HUES6 (cell line): ENCODE measurements around the gene PPP2R2C.
A peak's percentile ranks its signal among the peaks of the same experiment; 100 is the strongest.

Experiments
- H3K27ac ChIP-seq: 2 replicates; pipeline ENCODE4 v1.7.0; 2013; ENCODE audit warnings: low read depth, mild to moderate bottlenecking, low read length, inconsistent platforms
- H3K27me3 ChIP-seq: 2 replicates; pipeline ENCODE4 v1.6.1; 2013; ENCODE audit warnings: low read length; ENCODE audit not compliant: control insufficient read depth, insufficient read depth
- H3K36me3 ChIP-seq: 2 replicates; pipeline ENCODE4 v1.6.1; 2013; ENCODE audit warnings: low read length; ENCODE audit not compliant: control insufficient read depth, insufficient read depth
- H3K4me1 ChIP-seq: 2 replicates; pipeline ENCODE4 v1.6.1; 2013; ENCODE audit warnings: low read length; ENCODE audit not compliant: control insufficient read depth, insufficient read depth
- H3K4me3 ChIP-seq: 2 replicates; pipeline ENCODE4 v1.5.1; 2013; ENCODE audit warnings: low read depth, low read length
- H3K9ac ChIP-seq: one replicate; pipeline ENCODE4 v1.6.1; 2013; ENCODE audit warnings: mild to moderate bottlenecking, low read length
- H3K9me3 ChIP-seq: 2 replicates; pipeline ENCODE4 v1.6.1; 2013; ENCODE audit warnings: low read depth, low read length; ENCODE audit not compliant: control insufficient read depth, insufficient read depth

The PPP2R2C gene

GRCh38 chr4:6277935-6278800 is 194.2 kb downstream of the PPP2R2C start:
- H3K36me3 ChIP-seq: peaks cover 31% of the 10 kb centered on the region
- peaks cover 14% of the 10 kb centered on the region for H3K4me1 ChIP-seq
- no peak overlapping the region for H3K4me3 ChIP-seq
- H3K27me3 ChIP-seq: no peaks in the 10 kb centered on the region
- no peak overlapping the region for H3K9ac ChIP-seq
- H3K9me3 ChIP-seq: no peaks in the 10 kb centered on the region
- no peak overlapping the region for H3K27ac ChIP-seq

- peaks cover 26% of the 10 kb centered on the region for H3K36me3 ChIP-seq
- no peak overlapping the region for H3K4me3 ChIP-seq
- peaks cover 15% of the 10 kb centered on the region for H3K4me1 ChIP-seq
- no peak overlapping the region for H3K9ac ChIP-seq
- no peak overlapping the region for H3K27ac ChIP-seq
- H3K27me3 ChIP-seq: no peaks in the 10 kb centered on the region
- H3K9me3 ChIP-seq: no peaks in the 10 kb centered on the region
These were observed 195.1 kb downstream of the PPP2R2C start for GRCh38 chr4:6277139-6277802.

GRCh38 chr4:6275898-6276806 is 196.3 kb downstream of the PPP2R2C start:
- H3K9ac ChIP-seq: no peak overlapping the region
- H3K4me3 ChIP-seq: no peak overlapping the region
- no peaks in the 10 kb centered on the region for H3K9me3 ChIP-seq
- peaks cover 21% of the 10 kb centered on the region for H3K36me3 ChIP-seq
- no peak overlapping the region for H3K27ac ChIP-seq
- H3K27me3 ChIP-seq: no peaks in the 10 kb centered on the region
- H3K4me1 ChIP-seq: peaks cover 23% of the 10 kb centered on the region

GRCh38 chr4:6275351-6275750 is 197.1 kb downstream of the PPP2R2C start:
- H3K36me3 ChIP-seq: peaks cover 13% of the 10 kb centered on the region
- H3K27ac ChIP-seq: no peak overlapping the region
- H3K9me3 ChIP-seq: no peaks in the 10 kb centered on the region
- peaks cover 30% of the 10 kb centered on the region for H3K4me1 ChIP-seq
- no peaks in the 10 kb centered on the region for H3K27me3 ChIP-seq
- H3K4me3 ChIP-seq: no peak overlapping the region
- H3K9ac ChIP-seq: no peak overlapping the region

- H3K9ac ChIP-seq: no peak overlapping the region
- H3K27me3 ChIP-seq: no peaks in the 10 kb centered on the region
- no peak overlapping the region for H3K27ac ChIP-seq
- peaks cover 11% of the 10 kb centered on the region; the same call in 1 of the 2 replicates for H3K36me3 ChIP-seq
- no peak overlapping the region for H3K4me3 ChIP-seq
- peaks cover 35% of the 10 kb centered on the region for H3K4me1 ChIP-seq
- no peaks in the 10 kb centered on the region for H3K9me3 ChIP-seq
These were observed 198.8 kb downstream of the PPP2R2C start for GRCh38 chr4:6273661-6273990.

- H3K27me3 ChIP-seq: peaks cover 5% of the 10 kb centered on the region
- no peak overlapping the region for H3K4me3 ChIP-seq
- peaks cover 6% of the 10 kb centered on the region; the same call in 1 of the 2 replicates for H3K36me3 ChIP-seq
- peaks cover 35% of the 10 kb centered on the region for H3K4me1 ChIP-seq
- no peak overlapping the region for H3K9ac ChIP-seq
- no peaks in the 10 kb centered on the region for H3K9me3 ChIP-seq
- H3K27ac ChIP-seq: no peak overlapping the region
These were observed 199.4 kb downstream of the PPP2R2C start for GRCh38 chr4:6272863-6273660.

- no peak overlapping the region for H3K9ac ChIP-seq
- H3K4me1 ChIP-seq: peaks cover 35% of the 10 kb centered on the region
- peaks cover 10% of the 10 kb centered on the region for H3K27me3 ChIP-seq
- H3K36me3 ChIP-seq: no peaks in the 10 kb centered on the region
- H3K4me3 ChIP-seq: no peak overlapping the region
- H3K9me3 ChIP-seq: no peaks in the 10 kb centered on the region
- no peak overlapping the region for H3K27ac ChIP-seq
These were observed 200.5 kb downstream of the PPP2R2C start for GRCh38 chr4:6271701-6272465.

GRCh38 chr4:6271206-6271605 is 201.2 kb downstream of the PPP2R2C start:
- Histone ChIP-seq H3K4me3 (0 out of 2 replicates have a peak overlapping the region, but pooled peaks have one; percentile 79), H3K27ac (no peak overlapping the region)

GRCh38 chr4:6270636-6271121 is 201.7 kb downstream of the PPP2R2C start:
- H3K27me3 ChIP-seq: peaks cover 10% of the 10 kb centered on the region
- peaks cover 35% of the 10 kb centered on the region for H3K4me1 ChIP-seq
- H3K36me3 ChIP-seq: no peaks in the 10 kb centered on the region
- H3K4me3 ChIP-seq: peak overlapping the region; percentile 79
- peak overlapping the region; percentile 34 for H3K9ac ChIP-seq
- H3K27ac ChIP-seq: no peak overlapping the region
- no peaks in the 10 kb centered on the region for H3K9me3 ChIP-seq

More at GRCh38 chr4:6271206-6271605, 201.2 kb downstream of the PPP2R2C start:
- peaks cover 35% of the 10 kb centered on the region for H3K4me1 ChIP-seq
- H3K27me3 ChIP-seq: peaks cover 10% of the 10 kb centered on the region
- no peaks in the 10 kb centered on the region for H3K36me3 ChIP-seq
- H3K9ac ChIP-seq: no peak overlapping the region
- H3K9me3 ChIP-seq: no peaks in the 10 kb centered on the region
